Coronary artery (tissue), 2 donors: ENCODE results near the gene SH3BGRL2.

Experiments
- DNase-seq: peaks from one replicate; pipeline ENCODE4 v3.0.0-alpha.2; 2017; ENCODE audit warnings: low spot score
- H3K27ac ChIP-seq, 2 donors: fragments of 200-600 bp; sonication (generic); one replicate each; pipeline ENCODE4 v1.5.1; 2016 to 2019
- H3K4me3 ChIP-seq: fragments of 200-600 bp; sonication (generic); 2 replicates; pipeline ENCODE4 v1.5.1; 2016; ENCODE audit warnings: mild to moderate bottlenecking, moderate library complexity
- TF ChIP-seq, protein P1 (sequence below): fragments of 200-600 bp; sonication (generic); IDR thresholded peaks from one replicate; pipeline ENCODE4 v1.5.1; 2019; ENCODE audit warnings: antibody characterized with exemption

Gene SH3BGRL2

GRCh38 chr6:79634491-79635231 is 3.5 kb downstream of the SH3BGRL2 start:
- TF ChIP-seq, protein P1, sequence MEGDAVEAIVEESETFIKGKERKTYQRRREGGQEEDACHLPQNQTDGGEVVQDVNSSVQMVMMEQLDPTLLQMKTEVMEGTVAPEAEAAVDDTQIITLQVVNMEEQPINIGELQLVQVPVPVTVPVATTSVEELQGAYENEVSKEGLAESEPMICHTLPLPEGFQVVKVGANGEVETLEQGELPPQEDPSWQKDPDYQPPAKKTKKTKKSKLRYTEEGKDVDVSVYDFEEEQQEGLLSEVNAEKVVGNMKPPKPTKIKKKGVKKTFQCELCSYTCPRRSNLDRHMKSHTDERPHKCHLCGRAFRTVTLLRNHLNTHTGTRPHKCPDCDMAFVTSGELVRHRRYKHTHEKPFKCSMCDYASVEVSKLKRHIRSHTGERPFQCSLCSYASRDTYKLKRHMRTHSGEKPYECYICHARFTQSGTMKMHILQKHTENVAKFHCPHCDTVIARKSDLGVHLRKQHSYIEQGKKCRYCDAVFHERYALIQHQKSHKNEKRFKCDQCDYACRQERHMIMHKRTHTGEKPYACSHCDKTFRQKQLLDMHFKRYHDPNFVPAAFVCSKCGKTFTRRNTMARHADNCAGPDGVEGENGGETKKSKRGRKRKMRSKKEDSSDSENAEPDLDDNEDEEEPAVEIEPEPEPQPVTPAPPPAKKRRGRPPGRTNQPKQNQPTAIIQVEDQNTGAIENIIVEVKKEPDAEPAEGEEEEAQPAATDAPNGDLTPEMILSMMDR = no peak
- Histone ChIP-seq H3K27ac (no peak overlapping the region), H3K4me3 (no peak overlapping the region)
- DNase-seq = no peak

GRCh38 chr6:79635232-79635543 is 4.1 kb downstream of the SH3BGRL2 start:
- Histone ChIP-seq H3K4me3 (no peak overlapping the region), H3K27ac (no peak overlapping the region)
- TF ChIP-seq, protein P1 = no peak
- DNase-seq = no peak

DNA sequence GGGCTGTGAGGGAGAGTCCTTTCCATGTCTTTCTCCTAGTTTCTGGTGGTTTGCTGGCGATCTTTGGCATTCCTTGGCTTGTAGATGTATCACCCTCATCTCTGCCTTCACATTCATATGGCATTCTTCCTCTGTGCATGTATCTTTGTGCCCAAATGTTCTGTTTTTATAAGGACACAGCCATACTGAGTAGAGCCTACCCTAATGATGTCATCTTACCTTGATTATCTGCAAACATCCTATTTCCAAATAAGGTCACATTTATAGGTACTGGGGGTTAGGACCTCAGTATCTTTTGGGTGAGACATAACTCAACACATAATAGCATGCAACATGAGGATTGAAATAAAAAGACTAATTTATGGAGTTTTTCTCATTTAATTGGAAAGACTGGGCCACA is 5.5 kb downstream of the SH3BGRL2 start:
- Histone ChIP-seq H3K27ac (no peak overlapping the region), H3K4me3 (no peak overlapping the region)
- no peak for DNase-seq
- TF ChIP-seq, protein P1 = no peak

DNA sequence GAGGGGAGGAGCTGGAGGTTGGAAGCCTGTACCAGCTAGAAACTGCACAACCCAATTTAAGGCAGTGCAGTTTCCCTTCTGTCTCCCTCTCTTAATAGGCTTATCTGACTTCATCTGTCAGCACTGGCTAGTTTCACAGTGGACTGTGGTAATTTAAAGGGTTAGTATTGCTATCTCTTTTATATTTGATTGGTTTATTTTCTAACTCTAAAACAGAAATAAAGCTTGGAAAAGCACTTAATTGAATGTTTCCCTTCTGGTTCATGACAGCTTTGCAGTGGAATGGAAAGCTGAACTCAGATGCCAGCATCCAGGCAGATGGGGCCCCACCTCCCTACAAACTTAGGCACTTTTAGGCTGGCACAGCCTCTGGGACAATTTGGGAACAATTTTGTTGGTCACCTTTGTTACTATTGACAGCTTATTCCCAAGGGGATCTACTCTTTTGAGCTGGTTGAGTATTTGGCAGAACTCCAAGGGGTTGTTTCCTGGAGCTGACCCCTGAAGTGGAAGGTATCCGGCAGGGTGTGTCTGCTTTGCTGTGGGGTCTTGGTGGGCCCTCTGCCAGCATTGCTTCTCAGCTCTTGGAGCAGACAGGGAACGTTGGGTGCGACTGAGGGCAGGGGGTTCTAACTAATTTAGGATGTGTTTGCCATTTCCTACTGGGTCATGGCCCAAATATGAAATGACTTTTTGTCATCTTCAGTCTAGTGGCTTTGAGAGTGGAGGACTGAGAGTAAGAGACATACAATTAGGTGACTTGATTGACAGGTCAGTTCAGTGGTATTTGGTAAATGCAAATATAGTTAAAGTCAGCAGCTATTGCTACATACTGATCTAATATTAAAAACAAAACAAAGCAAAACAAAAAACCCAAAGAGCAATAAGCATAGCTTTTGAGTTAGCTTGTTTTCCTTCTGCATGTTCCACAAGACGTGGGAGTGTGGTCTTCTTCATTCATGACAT is 9.3 kb downstream of the SH3BGRL2 start:
- H3K27ac ChIP-seq = no peak overlapping the region
- no peak for DNase-seq
- TF ChIP-seq, protein P1 = no peak

GRCh38 chr6:79646006-79646405 is 14.9 kb downstream of the SH3BGRL2 start:
- DNase-seq = no peak
- TF ChIP-seq, protein P1 = no peak
- no peak overlapping the region for H3K27ac ChIP-seq

More for the DNA sequence above, 9.3 kb downstream of the SH3BGRL2 start:
- H3K4me3 ChIP-seq = no peak overlapping the region

DNA sequence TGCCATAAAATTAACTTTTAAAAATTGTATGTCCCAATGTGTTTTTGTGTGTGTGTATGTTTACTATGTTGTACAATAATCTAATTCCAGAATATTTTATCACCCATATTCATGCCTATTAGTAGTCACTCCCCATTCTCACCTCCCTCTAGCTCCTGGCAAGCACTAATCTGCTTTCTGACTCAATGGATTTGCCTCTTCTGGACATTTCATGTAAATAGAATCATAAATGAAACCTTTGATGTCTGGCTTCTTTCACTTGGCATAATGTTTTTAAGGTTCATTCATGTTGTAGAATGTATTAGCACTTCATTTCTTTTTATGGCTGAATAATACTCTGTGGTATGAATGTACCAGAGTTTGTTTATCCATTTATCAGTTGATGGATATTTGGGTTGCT is 15.4 kb downstream of the SH3BGRL2 start:
- DNase-seq = no peak
- TF ChIP-seq, protein P1 = no peak
- Histone ChIP-seq H3K27ac (no peak overlapping the region), H3K4me3 (no peak overlapping the region)

More at GRCh38 chr6:79646006-79646405, 14.9 kb downstream of the SH3BGRL2 start:
- no peak overlapping the region for H3K4me3 ChIP-seq
